HT-29 (cell line): ENCODE data around the gene CCNK. TPM values are rescaled to one million over a fixed set of nuclear protein-coding genes. Genes with fewer than 3 reads are reported as not detected.
A peak's percentile ranks its signal among the peaks of the same experiment; 100 is the strongest.

Experiments used
- DNase-seq: peaks from one replicate; pipeline ENCODE4 v3.0.0-alpha.2; 2015; ENCODE audit warnings: low spot score
- total RNA-seq: library from RNA; depleted of rRNA; stranded (reverse); fragments of >200 nt; shearing (Covaris generic); gene quantifications from 2 replicates; pipeline ENCODE4 v1.2.3, GENCODE V29; 2014

Gene CCNK
- total RNA-seq, 1 experiment from 2014 or later = 12.4 TPM

DNA sequence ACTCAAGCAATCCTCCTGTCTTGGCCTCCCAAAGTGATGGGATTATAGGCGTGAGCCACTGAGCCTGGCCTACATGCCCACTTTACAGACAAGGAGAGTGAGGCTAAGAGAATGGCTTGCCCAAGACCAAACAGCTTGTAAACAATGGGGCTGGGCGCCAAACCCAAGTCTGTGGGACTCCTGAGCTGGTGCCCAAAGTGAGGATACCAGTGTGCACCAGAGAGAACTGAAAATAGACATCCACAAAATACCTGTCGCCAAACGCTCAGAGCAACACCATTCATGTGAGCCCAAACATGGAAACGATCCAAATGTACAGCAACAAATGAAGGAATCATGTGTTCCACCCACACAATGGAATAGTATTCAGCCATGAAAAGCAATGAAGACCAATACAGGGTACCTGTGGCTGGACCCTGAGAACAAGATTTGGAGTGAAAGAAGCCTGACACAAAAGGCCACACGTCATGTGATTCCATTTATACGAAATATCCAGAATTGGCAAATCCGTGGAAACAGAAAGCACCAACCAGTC is 38.2 kb downstream of the CCNK start:
- DNase-seq = no peak

- no peak for DNase-seq
Measured at GRCh38 chr14:99519931-99520421, 38.8 kb downstream of the CCNK start.

GRCh38 chr14:99520571-99521081 is 39.4 kb downstream of the CCNK start:
- no peak for DNase-seq

- no peak for DNase-seq
Measured at GRCh38 chr14:99521176-99522024, 40.2 kb downstream of the CCNK start.

GRCh38 chr14:99522025-99522401 is 40.8 kb downstream of the CCNK start:
- no peak for DNase-seq

DNA sequence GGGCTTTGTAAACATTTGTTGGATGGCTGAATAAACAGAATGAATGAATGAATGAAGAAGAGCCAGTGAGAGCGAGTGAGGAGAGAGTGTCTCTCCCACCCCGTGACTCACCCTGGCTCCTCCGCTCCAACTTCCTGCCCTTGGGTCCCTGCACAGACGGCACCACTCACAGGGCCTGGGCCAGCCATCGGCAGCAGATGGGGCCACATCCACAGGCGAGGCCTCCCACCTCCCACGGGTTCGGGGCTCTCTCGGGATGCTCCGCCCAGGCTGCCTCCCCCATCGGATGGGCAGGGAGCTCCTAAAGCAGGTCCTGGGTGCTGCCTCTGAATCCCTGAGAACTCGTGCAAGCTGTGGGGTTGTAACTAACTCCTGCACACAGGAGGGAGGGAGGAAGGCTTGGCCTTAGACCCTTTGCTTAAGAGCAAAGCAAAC is 41.3 kb downstream of the CCNK start:
- no peak for DNase-seq

DNA sequence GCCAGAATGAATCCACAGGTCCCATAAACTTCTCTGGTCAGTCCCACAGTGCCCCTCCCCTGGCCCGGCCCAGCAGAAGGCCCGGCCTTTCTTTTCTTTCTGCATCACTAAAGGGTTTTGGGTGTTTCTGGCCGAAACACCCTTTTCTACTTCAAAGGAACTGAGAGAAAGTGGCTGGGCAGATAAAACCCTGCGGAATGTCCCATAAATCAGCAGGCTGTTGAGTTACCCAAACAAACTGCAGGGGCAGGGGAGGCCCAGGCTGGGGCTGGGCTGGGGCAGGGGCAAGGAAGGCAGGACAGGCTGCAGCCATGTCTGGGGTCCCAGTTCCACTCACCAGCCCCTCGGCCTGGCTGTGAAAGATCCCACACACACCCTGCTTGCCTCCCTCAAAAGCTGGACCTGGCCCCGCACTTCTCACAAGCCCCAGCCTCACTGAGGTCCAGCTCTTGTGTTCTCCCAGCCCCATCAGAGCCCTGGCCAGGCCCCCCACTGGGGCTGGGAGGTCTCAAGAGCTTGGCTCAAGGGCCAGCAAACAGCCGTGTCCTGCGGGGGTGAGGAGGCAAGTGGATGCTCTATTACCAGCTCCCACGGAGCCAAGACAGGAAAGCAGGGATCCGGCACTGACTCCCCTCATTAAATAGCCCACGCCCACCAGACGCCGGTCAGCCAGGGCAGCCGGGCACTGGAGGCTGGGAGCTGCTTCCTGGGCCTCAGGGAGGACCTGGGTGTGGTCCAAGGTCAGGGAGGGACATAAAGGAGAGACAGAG is 41.9 kb downstream of the CCNK start:
- DNase-seq = no peak

GRCh38 chr14:99523704-99524055 is 42.5 kb downstream of the CCNK start:
- no peak for DNase-seq

DNA sequence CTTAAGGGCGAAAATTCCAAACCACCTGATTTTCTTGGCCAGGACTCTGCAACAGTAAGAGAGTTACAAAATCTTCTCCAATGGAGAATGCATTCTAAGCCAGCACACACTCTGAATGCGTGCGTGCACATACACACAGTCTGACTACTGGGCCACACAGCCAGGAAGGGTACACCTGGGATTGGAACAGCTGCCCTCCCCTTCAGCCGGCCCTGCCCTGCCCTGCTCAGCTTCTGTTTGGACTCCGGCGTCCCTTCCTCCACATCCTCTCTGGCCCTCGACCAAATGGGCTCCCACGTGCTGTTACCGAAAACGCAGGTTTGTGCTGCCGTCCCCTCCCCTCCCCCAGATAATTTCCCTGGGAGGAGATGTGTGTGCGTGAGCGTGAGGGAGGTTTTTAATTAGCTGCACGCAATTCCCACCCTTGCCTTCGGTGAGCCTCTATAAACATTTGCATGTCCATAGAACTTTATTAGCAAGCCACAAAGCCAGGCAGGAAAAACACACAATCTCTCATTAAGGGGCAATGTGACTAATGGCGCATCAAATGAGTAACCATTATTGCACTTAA is 43.0 kb downstream of the CCNK start:
- no peak for DNase-seq

GRCh38 chr14:99524804-99525698 is 43.8 kb downstream of the CCNK start:
- DNase-seq = no peak

DNA sequence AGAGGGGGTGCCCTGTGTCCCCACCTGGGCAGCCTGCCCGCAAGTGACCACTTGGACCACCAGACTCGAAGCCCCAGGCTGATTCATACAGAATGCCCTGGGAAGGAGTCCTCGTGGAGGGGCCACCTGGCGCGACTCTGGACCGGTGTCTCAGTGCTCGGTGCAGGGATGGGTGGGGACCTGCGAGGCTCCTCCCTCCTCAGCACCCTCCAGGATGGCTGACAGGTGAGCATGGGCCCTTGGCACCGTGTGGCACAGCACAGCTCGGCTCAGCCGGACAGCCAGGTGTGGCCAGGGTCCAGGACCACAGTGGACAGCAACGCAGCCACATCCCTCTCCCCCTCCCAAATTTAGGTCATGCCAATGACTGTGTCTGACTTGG is 44.5 kb downstream of the CCNK start:
- no peak for DNase-seq

DNA sequence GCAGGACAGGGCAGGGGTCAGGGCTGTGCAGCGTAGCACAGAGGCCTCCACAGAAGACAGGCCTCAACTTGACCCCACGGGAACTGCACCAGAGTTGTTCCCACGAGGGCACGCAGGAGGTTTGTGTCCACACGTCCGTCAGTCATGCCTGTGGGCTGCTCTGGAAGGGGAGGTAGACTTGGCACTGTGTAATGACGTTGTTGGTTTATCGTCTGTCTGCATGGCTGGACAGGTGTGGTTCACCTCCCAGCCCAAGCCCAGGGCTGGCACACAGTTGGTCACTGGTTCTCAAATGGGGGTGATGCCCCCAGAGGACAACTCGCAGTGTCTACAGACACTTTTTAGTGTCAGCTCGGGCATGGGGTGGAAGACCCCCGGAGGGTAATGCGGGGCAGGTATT is 45.8 kb downstream of the CCNK start:
- DNase-seq = no peak

DNA sequence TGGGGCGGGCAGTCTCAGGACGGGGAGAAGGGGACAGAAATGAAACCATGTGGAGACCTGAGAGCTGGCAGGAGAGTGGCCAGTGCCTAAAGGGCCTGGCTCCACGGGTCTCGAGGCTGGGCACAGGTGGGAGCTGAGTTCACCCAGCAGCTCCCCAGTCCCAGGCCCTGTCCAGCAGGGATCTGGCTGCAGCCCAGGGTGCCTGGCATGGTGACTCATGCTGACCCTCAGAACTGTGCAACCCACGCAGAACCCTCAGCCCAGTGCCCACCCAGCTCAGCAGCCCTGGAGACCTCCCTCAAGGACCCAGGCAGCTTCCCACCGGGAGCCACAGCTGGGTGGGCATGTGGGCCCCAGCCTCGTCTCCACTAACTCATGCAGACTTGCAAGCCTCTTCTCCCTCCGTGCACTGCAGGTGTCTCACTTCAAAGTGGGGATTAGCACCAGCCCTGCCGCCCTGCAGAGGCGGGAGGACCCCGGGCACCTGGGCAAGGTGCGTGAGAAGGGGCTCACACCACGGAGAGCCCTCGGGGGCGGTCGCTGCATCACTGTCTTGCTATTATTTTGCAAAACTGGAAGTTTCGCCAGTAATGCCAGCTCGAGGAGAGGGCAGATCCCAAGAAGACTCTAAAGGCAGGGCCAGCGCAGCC is 46.3 kb downstream of the CCNK start:
- DNase-seq = no peak

DNA sequence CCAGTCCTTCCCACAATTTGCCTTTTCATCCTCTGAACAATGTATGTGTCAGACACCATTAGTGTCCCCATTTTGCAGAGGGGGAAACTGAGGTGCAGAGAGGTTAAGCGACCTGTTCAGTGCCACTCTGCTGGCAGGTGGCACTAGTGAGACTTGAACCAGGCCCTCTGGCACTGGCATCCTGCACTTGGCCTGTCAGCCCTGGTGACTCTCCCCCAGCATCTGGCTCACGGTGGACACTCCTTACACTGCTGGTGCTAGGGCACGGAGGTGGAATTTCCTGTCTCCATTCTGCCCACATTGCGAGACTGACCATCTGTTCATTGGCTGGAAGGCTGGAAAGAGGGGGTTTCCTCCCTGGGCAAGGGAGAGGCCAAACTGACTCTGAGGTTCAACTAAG is 48.7 kb downstream of the CCNK start:
- DNase-seq = no peak

- DNase-seq = no peak
Measured at GRCh38 chr14:99530407-99531155, 49.4 kb downstream of the CCNK start.

DNA sequence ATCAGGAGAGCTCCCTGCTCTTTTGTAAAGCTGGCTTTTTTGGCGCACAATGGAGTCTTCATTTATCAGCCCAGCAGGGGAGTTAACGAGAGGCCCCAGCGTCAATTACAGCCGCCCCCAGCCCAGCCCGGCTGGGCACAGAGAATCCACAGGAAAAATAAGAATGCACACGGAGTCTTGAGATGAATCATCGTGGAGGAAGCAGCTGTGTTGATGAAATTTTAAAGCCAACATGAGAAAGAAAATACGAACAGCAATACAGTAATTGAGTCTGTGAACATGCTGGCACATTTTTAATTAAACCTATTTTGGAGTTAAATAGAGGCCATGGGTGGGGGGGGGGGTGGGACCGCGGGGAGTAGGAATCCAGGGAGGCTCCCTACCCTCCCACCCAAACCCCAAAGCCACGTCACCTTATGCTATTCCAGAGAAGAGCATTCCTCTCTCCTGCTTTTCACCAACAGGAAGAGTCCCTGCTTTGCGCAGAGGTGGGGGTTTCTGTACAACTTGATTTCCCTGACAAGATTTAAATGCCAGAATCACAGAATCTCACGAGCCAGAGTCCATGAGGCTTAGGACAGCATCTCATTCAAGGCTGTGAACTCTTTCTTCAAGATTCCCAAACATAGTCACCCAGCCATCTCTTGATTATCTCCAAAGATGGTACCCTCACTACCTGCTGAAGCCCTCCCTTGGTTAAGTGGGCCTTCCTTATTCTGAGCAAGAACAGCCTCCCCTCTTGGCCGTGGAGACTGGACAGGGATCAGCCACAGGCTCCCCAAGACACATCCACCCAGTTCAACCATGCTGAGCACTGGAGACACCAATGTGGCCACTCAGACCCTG is 50.3 kb downstream of the CCNK start:
- DNase-seq = no peak

DNA sequence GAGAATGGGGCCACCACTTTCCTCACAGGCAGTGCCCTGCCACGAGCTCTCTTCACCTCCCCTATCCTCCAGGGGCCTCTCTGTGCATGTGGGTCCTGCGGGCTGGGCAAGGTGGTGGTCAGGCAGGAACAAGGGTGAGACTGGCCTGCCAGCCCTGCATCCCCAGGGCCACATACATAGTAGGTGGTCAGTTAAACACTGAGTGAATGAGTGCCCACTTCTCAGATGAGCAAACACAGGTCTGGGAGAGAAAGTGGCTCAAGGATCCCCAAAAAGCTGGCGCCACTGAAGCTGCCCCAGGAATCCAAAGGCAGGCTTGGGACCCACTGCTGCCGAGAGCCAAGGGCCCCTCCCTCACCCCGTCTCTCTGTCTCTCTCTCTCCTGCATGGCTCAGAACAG is 51.1 kb downstream of the CCNK start:
- no peak for DNase-seq

- DNase-seq = no peak
Measured at GRCh38 chr14:99534333-99534732, 53.1 kb downstream of the CCNK start.

DNA sequence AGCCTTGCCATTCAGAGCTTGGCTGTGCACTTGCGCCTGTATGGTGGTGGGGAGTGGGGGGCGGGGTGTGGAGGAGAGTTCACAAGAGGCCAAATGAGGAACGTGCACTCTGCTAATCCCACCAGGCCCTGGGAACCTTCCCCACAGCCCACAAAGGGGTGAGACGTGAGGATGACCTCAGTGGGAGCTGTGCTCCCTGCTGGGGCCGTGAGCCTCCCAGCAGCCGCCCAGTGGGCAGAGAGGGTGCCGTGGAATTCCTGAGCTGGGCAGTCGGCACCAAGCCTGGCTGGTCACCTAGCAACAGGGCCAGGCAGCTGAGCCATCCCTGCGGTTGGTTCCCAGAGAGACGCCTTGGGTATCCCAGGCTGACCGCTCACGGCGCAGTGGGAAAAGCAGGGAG is 53.7 kb downstream of the CCNK start:
- DNase-seq = peak; percentile 62
